Measurements from ENCODE around the gene MCTP1. TPM values are rescaled to one million over a fixed set of nuclear protein-coding genes. Genes with fewer than 3 reads are reported as not detected.

MCTP1 gene
- total and polyA plus RNA-seq, 10 of the 15 experiments (the other 5 are each of a cell fraction or from before 2014, with no cell fraction given) = 12.6 to 45.9 (median 18.8) TPM

DNA sequence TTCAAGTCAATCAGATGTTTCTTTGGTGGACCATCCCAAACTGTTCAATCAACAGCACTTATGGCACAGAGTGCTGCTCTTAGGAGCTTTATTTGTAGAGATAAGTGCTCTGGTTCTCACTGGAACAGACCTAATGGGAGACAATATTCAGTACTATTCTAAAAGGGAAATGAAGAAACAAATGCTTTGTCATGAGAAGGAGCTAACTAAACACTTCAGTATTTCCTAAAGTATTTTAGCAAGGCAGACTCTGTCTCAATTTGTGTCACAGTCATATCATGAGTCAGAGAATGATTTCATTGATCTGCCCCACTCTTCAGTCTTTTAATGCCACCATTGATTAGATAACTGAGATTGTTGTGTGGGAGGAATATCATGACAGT lies 491.1 kb downstream of the MCTP1 start (continued):
- TF ChIP-seq CUX1 (IDR thresholded peaks at IDR 0.05; ENCODE audit: insufficient replicate concordance, low read depth, low read length) (peak; percentile 66), TCF12 (IDR thresholded peaks at IDR 0.05; ENCODE audit: low read depth, low read length) (no peak), ZBED1 (IDR thresholded peaks at IDR 0.05; ENCODE audit: borderline replicate concordance) (peak; percentile 78; the same call in 1 of the 2 replicates), DPF2 (IDR thresholded peaks at IDR 0.05) (0 out of 2 replicates have a peak, but pooled peaks have one; percentile 6), CREM (IDR thresholded peaks at IDR 0.05; ENCODE audit: low read depth) (peak; percentile 20; the same call in 1 of the 2 replicates)

GRCh38 chr5:94793113-94793815 lies 491.6 kb downstream of the MCTP1 start:
- 0 out of 4 replicates have a peak, but pooled peaks cover 0 to 2% of the 10 kb centered on the region in 2 experiments for H3K36me3 ChIP-seq (ENCODE audit: control insufficient read depth in 2 of 2, insufficient read depth in 2 of 2, low read length in 1 of 2)
- peaks cover 34% of the 10 kb centered on the region for H3K4me1 ChIP-seq (ENCODE audit: control insufficient read depth, insufficient read depth, low read length)
- POLR2A ChIA-PET = interaction anchor here (0.6 to 1.8 kb wide), 7 partner anchors 12 to 48 kb away, joined by 3 to 7 read pairs (median 4); no protein-coding TSS in a partner anchor
- BruUV-seq (replicated peaks) = no TSS peak
- CTCF ChIA-PET = interaction anchor here (0.5 to 3.7 kb wide), 10 partner anchors 9 to 155 kb away, joined by 3 to 15 read pairs (median 4); no protein-coding TSS in a partner anchor
- peak overlapping the region; percentile 74 for H3K27ac ChIP-seq (ENCODE audit: control insufficient read depth, insufficient read depth)
- peak; percentile 98 for ATAC-seq
- H2AFZ ChIP-seq (ENCODE audit: control insufficient read depth, low read depth, low read length) = peak overlapping the region; percentile 66
- H3K9me3 ChIP-seq (replicated peaks; ENCODE audit: control insufficient read depth, insufficient read depth, low read length) = no peaks in the 10 kb centered on the region; the same call in 2 of the 3 replicates
- intact Hi-C loops (cut with micrococcal nuclease; ENCODE audit: unreplicated experiment) = loop anchor here (2.0 to 5.0 kb wide), 2 partner anchors 46 to 91 kb away; no protein-coding TSS in a partner anchor
- H3K9ac ChIP-seq (ENCODE audit: control insufficient read depth, insufficient read depth, low read length) = peak overlapping the region; percentile 51; the same call in 1 of the 2 replicates
- H3K27me3 ChIP-seq (replicated peaks in 1 of 2; ENCODE audit: control insufficient read depth in 2 of 2, insufficient read depth in 2 of 2, low read length in 1 of 2) = no peaks in the 10 kb centered on the region
- H3K4me3 ChIP-seq = 0 out of 2 replicates have a peak overlapping the region, but pooled peaks have one; percentile 4
- H3K4me2 ChIP-seq (ENCODE audit: control insufficient read depth, insufficient read depth) = peak overlapping the region; percentile 85
- SMC1A ChIA-PET (ENCODE audit: uncharacterized antibody, unreplicated experiment) = interaction anchor here (0.6 to 3.4 kb wide), 22 partner anchors 10 to 216 kb away, joined by 3 to 30 read pairs (median 6); no protein-coding TSS in a partner anchor
- H3K79me2 ChIP-seq (ENCODE audit: control insufficient read depth, insufficient read depth, low read length) = no peaks in the 10 kb centered on the region
- in situ Hi-C loops (cut with MboI) = no loop called here
- DNase-seq (ENCODE audit: low read depth, low spot score) = peak; percentile 92
- FAIRE-seq = peak; percentile 96
- no peaks in the 10 kb centered on the region for H4K20me1 ChIP-seq (ENCODE audit: control insufficient read depth, insufficient read depth)
- WGBS (ENCODE audit: insufficient coverage, insufficient replicate concordance, low lambda C conversion rate, missing lambda C conversion rate) = 2% methylated on average over 4 of the region's 4 CpGs
- RAD21 ChIA-PET (ENCODE audit: unreplicated experiment) = interaction anchor here (0.9 to 2.3 kb wide), 9 partner anchors 19 to 278 kb away, joined by 3 to 12 read pairs (median 6); no protein-coding TSS in a partner anchor
- TF ChIP-seq, protein P1, sequence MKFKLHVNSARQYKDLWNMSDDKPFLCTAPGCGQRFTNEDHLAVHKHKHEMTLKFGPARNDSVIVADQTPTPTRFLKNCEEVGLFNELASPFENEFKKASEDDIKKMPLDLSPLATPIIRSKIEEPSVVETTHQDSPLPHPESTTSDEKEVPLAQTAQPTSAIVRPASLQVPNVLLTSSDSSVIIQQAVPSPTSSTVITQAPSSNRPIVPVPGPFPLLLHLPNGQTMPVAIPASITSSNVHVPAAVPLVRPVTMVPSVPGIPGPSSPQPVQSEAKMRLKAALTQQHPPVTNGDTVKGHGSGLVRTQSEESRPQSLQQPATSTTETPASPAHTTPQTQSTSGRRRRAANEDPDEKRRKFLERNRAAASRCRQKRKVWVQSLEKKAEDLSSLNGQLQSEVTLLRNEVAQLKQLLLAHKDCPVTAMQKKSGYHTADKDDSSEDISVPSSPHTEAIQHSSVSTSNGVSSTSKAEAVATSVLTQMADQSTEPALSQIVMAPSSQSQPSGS (IDR thresholded peaks at IDR 0.05; ENCODE audit: low read length) = peak; percentile 84
- TF ChIP-seq E2F8 (IDR thresholded peaks at IDR 0.05; ENCODE audit: low read depth, partially characterized antibody) (no peak), ZNF384 (IDR thresholded peaks at IDR 0.05; ENCODE audit: borderline replicate concordance, low read depth, low read length) (peak; percentile 72; the same call in 1 of the 2 replicates), ZNF217 (IDR thresholded peaks at IDR 0.05) (no peak; the same call in 1 of the 2 replicates), TBL1XR1 (IDR thresholded peaks at IDR 0.05; ENCODE audit: low read depth, low read length) (peak; percentile 94), TCF7 (IDR thresholded peaks at IDR 0.05; ENCODE audit: borderline replicate concordance) (peak; percentile 15; the same call in 1 of the 2 replicates)

Data from GM12878 (cell line).